Central memory CD8-positive, alpha-beta T cell (primary cell): ENCODE measurements around the gene IWS1.

ENCODE experiments used
- ATAC-seq: fragments of 150-1000 bp; cut with Tn5 transposase; replicated peaks from 2 replicates; pipeline ENCODE4 v1.10.0; 2022; ENCODE audit warnings: mild to moderate bottlenecking, moderate FRiP score, moderate number of reproducible peaks; ENCODE audit not compliant: poor library complexity, severe bottlenecking; ENCODE audit errors: extremely low read depth
- DNase-seq, 2 donors: peaks; one replicate each; pipeline ENCODE4 v3.0.0; 2021; ENCODE audit warnings: low spot score in 2 of 2
- H3K27ac Mint-ChIP-seq: one replicate; pipeline ENCODE4 v1.8.0; 2022; ENCODE audit warnings: low read depth, mild to moderate bottlenecking, moderate library complexity, mixed read lengths
- H3K27me3 Mint-ChIP-seq: one replicate; pipeline ENCODE4 v1.8.0; 2022; ENCODE audit warnings: mixed read lengths
- H3K36me3 Mint-ChIP-seq: one replicate; pipeline ENCODE4 v1.8.0; 2022; ENCODE audit warnings: mild to moderate bottlenecking, moderate library complexity, mixed read lengths; ENCODE audit not compliant: insufficient read depth
- H3K4me1 Mint-ChIP-seq: one replicate; pipeline ENCODE4 v1.8.0; 2022; ENCODE audit warnings: mixed read lengths
- H3K4me3 Mint-ChIP-seq: one replicate; pipeline ENCODE4 v1.8.0; 2022; ENCODE audit warnings: mild to moderate bottlenecking, moderate library complexity, mixed read lengths
- H3K9me3 Mint-ChIP-seq: one replicate; pipeline ENCODE4 v1.8.0; 2022; ENCODE audit warnings: mixed read lengths

Gene IWS1

GRCh38 chr2:127451981-127452380 lies 74.3 kb downstream of the IWS1 start:
- Mint-ChIP-seq H3K27ac (no peak overlapping the region), H3K36me3 (peaks cover 9% of the 10 kb centered on the region), H3K27me3 (no peaks in the 10 kb centered on the region), H3K4me3 (no peak overlapping the region), H3K9me3 (no peaks in the 10 kb centered on the region), H3K4me1 (peaks cover 11% of the 10 kb centered on the region)
- DNase-seq, result no peak
- ATAC-seq, result no peak

- Mint-ChIP-seq H3K4me1 (no peaks in the 10 kb centered on the region), H3K9me3 (peaks cover 4% of the 10 kb centered on the region), H3K27me3 (no peaks in the 10 kb centered on the region), H3K36me3 (peaks cover 4% of the 10 kb centered on the region), H3K4me3 (no peak overlapping the region), H3K27ac (no peak overlapping the region)
- ATAC-seq (no peak), DNase-seq (no peak)
Observed at GRCh38 chr2:127449898-127450297, 76.4 kb downstream of the IWS1 start.

DNA sequence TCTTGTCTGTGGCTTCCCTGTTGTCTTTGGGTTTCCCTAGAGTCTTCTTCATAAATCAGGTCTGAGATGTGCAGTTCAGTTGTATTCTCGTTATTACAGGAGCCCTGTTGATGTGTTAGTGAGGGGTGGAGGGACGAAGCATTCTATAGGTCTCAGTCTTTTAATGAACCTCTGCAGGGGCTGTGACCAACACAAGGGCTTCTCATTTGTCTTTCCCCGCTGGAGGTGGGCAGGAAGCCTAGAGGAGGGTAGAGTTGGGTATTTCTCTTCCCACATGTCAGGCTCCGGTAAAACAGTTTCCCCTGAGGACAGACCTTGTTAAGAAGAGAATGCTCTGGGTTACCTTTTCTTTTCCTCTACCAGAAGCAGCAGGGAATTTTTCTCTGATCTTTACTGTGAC lies 76.9 kb downstream of the IWS1 start:
- H3K27ac Mint-ChIP-seq, result no peak overlapping the region
- no peak overlapping the region for H3K4me3 Mint-ChIP-seq
- peaks cover 6% of the 10 kb centered on the region for H3K9me3 Mint-ChIP-seq
- DNase-seq (no peak), ATAC-seq (no peak)
- peaks cover 4% of the 10 kb centered on the region for H3K36me3 Mint-ChIP-seq
- no peaks in the 10 kb centered on the region for H3K27me3 Mint-ChIP-seq
- no peaks in the 10 kb centered on the region for H3K4me1 Mint-ChIP-seq

DNA sequence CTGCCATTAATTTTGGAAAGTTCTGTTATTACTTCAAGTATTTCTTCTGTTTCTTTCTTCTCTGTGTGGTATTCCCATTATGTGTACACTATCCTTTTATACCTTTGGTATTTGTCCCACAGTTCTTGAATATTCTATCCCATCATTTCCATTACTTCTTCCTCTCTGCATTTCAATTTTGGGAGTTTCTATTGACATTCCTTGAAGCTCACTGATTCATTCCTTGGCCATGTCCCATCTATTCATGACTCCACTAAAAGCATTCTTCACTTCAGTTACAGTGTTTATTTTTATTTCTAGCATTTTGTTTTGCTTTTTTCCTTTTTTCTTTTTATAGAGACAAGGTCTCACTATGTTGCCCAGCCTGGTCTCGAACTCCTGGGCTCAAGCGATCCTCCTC lies 77.8 kb downstream of the IWS1 start:
- Mint-ChIP-seq H3K27ac (no peak overlapping the region), H3K36me3 (peaks cover 4% of the 10 kb centered on the region), H3K4me3 (no peak overlapping the region), H3K4me1 (no peaks in the 10 kb centered on the region), H3K9me3 (peaks cover 6% of the 10 kb centered on the region), H3K27me3 (no peaks in the 10 kb centered on the region)
- DNase-seq, result no peak
- no peak for ATAC-seq

DNA sequence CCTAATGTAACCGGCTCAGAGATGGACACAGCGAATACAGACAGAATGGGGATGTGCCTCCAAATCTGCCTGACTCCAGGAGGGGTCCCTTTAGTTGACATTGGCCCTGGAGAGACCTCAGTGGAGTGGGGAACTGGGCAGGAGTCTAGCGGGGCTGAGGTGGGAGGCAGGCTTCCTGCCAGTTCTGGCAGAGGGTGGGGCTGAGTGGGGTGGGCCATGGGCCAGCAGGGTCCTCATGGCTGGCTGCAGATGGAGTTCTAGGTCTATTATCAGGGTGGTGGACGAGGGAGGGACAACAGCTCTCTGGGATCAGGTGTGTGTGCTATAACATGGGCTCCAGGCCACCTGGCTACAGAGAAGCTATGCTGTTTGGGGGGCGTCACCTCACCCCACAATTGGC lies 86.9 kb downstream of the IWS1 start:
- Mint-ChIP-seq H3K9me3 (peaks cover 5% of the 10 kb centered on the region), H3K27ac (no peak overlapping the region), H3K36me3 (no peaks in the 10 kb centered on the region), H3K27me3 (no peaks in the 10 kb centered on the region), H3K4me3 (no peak overlapping the region), H3K4me1 (no peaks in the 10 kb centered on the region)
- DNase-seq (no peak), ATAC-seq (no peak)

DNA sequence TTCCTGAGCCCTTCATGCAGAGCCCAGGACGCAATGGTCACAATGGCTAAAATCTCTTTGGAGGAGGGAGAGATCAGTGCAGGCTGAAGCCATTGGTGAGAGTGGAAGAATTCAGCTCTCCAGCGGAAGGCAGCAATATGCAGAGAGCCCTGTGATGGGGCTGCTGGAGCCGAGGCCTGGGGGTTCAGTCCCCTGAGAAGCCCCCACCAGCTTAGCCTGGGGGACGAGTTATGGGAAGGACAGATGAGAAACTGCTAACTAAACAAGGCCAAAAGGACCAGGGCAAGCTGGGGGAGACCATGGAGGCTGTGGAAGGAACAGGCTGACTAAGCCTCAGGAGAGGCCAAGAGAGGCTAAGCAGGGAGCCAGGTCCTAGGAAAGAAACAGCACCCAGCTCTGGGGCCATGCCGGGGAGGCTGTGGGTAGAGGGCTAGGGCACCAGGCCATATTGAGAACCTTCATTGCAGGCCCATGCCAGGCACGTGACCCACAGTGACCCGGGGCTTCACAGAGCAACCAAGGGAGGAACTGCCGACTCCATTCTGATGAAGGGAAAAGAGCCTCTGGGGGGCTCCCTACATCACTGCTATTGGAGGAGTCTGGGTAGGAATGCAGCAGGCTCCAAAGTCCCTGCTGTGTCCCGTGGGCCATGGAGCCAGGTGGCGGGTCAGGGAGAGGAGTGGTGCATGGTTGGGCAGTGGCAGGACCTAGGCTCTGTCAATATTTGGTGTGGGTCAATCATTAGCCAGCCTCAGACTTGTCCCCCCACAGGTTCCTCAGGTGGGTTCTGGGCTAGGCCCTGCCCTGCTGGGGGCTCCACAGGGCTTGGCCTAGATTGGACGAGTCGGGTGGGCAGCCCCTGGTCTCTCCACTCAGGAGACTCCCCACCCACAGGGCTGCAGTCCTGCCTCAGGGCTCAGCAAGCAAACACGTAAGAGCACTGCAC lies 88.2 kb downstream of the IWS1 start:
- peaks cover 5% of the 10 kb centered on the region for H3K9me3 Mint-ChIP-seq
- no peak overlapping the region for H3K27ac Mint-ChIP-seq
- no peaks in the 10 kb centered on the region for H3K27me3 Mint-ChIP-seq
- no peaks in the 10 kb centered on the region for H3K36me3 Mint-ChIP-seq
- no peak overlapping the region for H3K4me3 Mint-ChIP-seq
- ATAC-seq (no peak), DNase-seq (no peak)
- no peaks in the 10 kb centered on the region for H3K4me1 Mint-ChIP-seq

- ATAC-seq (no peak), DNase-seq (no peak)
- Mint-ChIP-seq H3K27me3 (no peaks in the 10 kb centered on the region), H3K9me3 (peaks cover 3% of the 10 kb centered on the region), H3K36me3 (no peaks in the 10 kb centered on the region), H3K4me1 (no peaks in the 10 kb centered on the region), H3K27ac (no peak overlapping the region), H3K4me3 (no peak overlapping the region)
Observed at GRCh38 chr2:127437056-127437455, 89.2 kb downstream of the IWS1 start.

DNA sequence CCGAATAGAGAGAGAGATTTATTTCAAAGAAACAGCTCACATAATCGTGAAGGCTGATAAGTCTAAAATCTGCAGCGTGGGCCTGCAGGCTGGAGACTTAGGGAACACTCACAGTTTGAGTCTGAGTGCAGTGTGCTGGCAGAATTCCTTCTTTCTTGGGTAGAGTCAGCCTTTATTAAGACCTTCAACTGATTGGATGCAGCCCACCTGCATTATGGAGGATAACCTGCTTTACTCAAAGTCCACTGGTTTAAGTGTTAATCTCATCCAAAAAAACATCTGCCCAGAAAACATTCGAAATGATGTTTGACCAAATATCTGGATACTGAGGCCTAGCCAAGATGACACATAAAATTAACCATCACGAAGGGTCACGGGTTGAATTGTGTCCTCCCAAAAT lies 91.8 kb downstream of the IWS1 start:
- Mint-ChIP-seq H3K27me3 (no peaks in the 10 kb centered on the region), H3K36me3 (no peaks in the 10 kb centered on the region), H3K4me3 (no peak overlapping the region), H3K9me3 (no peaks in the 10 kb centered on the region), H3K4me1 (no peaks in the 10 kb centered on the region), H3K27ac (no peak overlapping the region)
- DNase-seq (no peak), ATAC-seq (no peak)

- no peaks in the 10 kb centered on the region for H3K9me3 Mint-ChIP-seq
- ATAC-seq, result no peak
- no peak overlapping the region for H3K27ac Mint-ChIP-seq
- no peak for DNase-seq
- no peaks in the 10 kb centered on the region for H3K36me3 Mint-ChIP-seq
- H3K27me3 Mint-ChIP-seq, result no peaks in the 10 kb centered on the region
- H3K4me3 Mint-ChIP-seq, result no peak overlapping the region
- H3K4me1 Mint-ChIP-seq, result no peaks in the 10 kb centered on the region
Observed at GRCh38 chr2:127431408-127432023, 94.8 kb downstream of the IWS1 start.
